GM21528 (cell line): ENCODE results near the gene MLH1.
"Not testable (repeated sequence)": the region's sequence is repeated elsewhere in the genome, so short reads cannot be mapped to it uniquely, and the experiment has no call there.

Experiments
- ATAC-seq: cut with Tn5 transposase; IDR thresholded peaks from one replicate; pipeline ENCODE4 v1.9.1; 2021; ENCODE audit warnings: mild to moderate bottlenecking, moderate library complexity; ENCODE audit not compliant: unreplicated experiment, low FRiP score

The MLH1 gene

GRCh38 chr3:36993326-36994283 is at the start of gene MLH1:
Gene MLH1 (plus strand): TSS chr3:36993518. CDS start chr3:36993548, 30 bp downstream.
- ATAC-seq = peak; percentile 96

GRCh38 chr3:36943601-36944000 is 49.7 kb upstream of the MLH1 start:
- no peak for ATAC-seq

- ATAC-seq = peak; percentile 67
Observed at GRCh38 chr3:36944012-36944640, 49.2 kb upstream of the MLH1 start.

- ATAC-seq = peak; percentile 77
Observed at GRCh38 chr3:36944641-36945270, 48.6 kb upstream of the MLH1 start, which contains the start of gene TRANK1. Gene TRANK1 (minus strand): TSS chr3:36945054. CDS start chr3:36944809, 245 bp downstream.

- ATAC-seq = no peak
Observed at GRCh38 chr3:36945333-36945980, 47.9 kb upstream of the MLH1 start.

- not testable (repeated sequence) for ATAC-seq
Observed at GRCh38 chr3:36947814-36948213, 45.5 kb upstream of the MLH1 start.

GRCh38 chr3:36954452-36955134 is 38.7 kb upstream of the MLH1 start:
- ATAC-seq = no peak

- ATAC-seq = no peak
Observed at GRCh38 chr3:36956155-36956554, 37.2 kb upstream of the MLH1 start.

- no peak for ATAC-seq
Observed at GRCh38 chr3:36957063-36957462, 36.3 kb upstream of the MLH1 start.

DNA sequence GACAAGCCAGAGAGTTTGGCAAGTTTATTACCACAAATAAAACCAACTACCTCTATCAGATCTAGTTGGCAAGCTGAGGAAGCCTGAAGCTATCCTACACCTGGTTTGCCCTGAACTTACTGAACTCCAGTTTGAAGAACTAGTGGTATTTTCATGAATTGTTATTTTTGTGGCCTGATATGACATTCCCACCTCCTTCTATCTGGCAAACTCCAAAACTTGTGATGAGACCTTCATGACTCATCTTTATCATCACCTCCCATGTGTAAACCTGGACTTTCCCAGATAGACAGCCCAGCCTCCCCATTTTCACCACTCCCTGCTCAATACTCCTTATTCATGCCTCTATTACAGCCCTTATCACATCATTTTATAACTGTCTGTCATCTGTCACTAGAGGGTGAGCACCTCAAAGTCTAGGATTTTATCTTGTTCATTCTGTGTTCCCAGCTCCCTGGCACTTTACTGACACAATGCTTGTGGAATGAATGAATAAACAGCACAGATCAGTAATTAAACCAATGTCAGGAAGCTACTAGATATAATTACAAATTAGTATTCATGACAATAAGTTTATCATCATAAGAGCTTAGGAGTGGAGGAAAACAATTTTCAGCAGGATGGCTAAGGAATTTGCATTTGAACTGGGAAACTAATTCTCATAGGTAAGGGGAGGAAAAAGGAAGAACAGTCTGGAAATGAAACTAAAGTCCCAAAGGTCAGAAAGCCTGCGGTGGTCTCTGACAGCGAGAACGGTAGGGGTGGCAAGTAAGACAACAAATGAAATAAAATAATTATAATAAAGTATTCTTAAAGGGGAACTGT is 35.2 kb upstream of the MLH1 start:
- ATAC-seq = no peak

GRCh38 chr3:36959821-36960220 is 33.5 kb upstream of the MLH1 start:
- ATAC-seq = no peak

DNA sequence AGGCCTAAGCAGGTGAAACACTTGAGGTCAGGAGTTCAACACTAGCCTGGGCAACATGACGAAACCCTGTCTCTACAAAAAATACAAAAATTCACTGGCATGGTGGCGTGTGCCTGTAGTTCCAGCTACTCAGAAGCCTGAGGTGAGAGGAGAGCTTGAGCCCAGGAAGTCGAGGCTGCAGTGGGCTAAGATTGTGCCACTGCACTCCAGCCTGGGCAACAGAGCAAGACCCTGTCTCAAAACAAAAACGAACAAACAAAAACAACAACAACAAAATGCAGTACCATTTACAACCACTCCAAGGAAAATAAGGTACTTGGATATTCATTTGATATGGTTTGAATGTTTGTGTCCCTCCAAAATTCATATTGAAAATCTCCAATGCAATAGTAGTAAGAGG is 32.8 kb upstream of the MLH1 start:
- ATAC-seq = no peak

DNA sequence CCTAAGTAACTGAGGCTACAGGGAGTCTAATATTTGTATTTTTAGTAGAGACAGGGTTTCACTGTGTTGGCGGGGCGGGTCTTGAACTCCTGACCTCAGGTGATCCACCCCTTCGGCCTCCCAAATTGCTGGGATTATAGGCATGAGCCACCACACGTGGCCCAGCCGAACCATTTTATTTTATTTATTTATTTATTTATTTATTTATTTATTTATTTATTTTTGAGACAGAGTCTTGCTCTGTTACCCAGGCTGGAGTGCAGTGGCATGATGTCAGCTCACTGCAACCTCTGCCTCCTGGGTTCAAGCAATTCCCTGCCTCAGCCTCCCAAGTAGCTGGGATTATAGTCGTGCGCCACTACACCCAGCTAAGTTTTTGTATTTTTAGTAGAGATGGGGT is 30.3 kb upstream of the MLH1 start:
- ATAC-seq = not testable (repeated sequence)

DNA sequence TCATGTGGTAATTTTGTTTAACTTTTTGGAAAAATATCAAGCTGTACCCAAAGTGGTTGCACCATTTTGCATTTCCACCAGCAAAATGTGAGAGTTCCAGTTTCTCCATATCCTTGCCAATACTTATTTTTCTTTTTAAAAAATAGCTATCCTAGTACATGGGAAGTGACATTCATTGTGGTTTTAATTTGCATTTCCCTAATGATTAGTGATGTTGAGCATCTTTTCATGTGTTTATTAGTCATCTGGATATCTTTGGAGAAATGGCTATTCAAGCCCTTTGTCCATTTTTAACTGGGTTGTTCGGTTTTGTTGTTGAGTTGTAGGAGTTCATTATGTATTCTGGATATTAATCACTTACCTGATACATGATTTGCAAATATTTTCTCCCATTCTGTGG is 29.0 kb upstream of the MLH1 start:
- no peak for ATAC-seq

- no peak for ATAC-seq
Observed at GRCh38 chr3:36964817-36965216, 28.5 kb upstream of the MLH1 start.

GRCh38 chr3:36965440-36965839 is 27.9 kb upstream of the MLH1 start:
- ATAC-seq = no peak

- no peak for ATAC-seq
Observed at GRCh38 chr3:36969085-36969484, 24.2 kb upstream of the MLH1 start.

- ATAC-seq = peak; percentile 96
Observed at GRCh38 chr3:36969540-36970432, 23.5 kb upstream of the MLH1 start.
